B cell (primary cell): ENCODE data around the gene LENG8.

Experiments used
- CTCF ChIP-seq: fragments of 200-600 bp; IDR thresholded peaks from one replicate; pipeline ENCODE4 v1.8.0; 2022; ENCODE audit warnings: antibody characterized with exemption, mild to moderate bottlenecking
- EZH2 ChIP-seq: IDR thresholded peaks from 2 replicates; pipeline ENCODE4 v1.6.1; 2012; ENCODE audit warnings: borderline replicate concordance, low read depth, mild to moderate bottlenecking, moderate library complexity, low read length; ENCODE audit not compliant: insufficient read depth, poor library complexity, severe bottlenecking

DNA sequence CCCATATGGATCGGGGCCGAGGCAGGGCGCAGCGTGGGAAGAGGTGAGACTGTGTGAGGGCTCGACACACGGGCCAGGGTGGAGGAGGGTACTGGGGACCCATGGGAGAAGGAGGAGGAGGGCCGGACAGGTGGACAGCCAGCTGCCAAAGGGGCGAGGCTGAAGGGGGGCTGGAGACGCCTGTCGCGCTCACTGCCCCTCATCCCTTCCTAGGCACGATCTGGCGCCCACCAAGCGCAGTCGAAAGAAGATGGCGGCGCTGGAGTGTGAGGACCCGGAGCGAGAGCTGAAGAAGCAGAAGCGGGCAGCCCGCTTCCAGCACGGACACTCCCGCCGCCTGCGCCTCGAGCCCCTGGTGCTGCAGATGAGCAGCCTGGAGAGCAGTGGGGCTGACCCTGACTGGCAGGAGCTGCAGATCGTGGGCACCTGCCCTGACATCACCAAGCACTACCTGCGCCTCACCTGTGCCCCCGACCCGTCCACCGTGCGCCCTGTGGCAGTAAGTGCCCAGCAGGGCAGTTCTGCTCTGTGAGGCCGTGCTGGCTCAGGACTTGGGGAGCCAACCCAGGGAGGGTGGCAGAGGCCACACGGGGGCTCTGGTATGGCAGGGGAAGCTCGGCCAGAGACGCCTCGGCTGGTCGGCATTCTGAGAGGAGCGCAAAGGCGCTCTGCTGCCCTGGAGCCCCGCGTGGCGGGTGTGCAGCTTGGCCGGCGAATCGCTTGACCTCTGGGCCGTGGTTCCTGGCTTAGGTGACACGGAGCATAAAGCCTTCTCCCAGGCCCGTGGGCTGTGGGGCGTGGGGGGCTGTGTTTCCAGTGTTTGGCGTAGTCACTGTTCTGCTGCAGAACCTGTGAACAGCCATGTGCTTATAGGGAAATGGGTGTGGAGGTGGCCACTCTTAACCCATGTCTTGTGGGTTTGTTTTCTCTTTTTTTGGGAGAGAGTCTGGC is 7.7 kb downstream of the LENG8 start:
- TF ChIP-seq CTCF (no peak), EZH2 (no peak)
